Prostate gland (tissue), 2 donors: ENCODE results near the gene CFAP45. TPM values are rescaled to one million over a fixed set of nuclear protein-coding genes. Genes with fewer than 3 reads are reported as not detected.

Source experiments
- DNase-seq: peaks from one replicate; pipeline ENCODE4 v3.0.0-alpha.2; 2019; ENCODE audit warnings: low spot score
- H3K27ac ChIP-seq, 2 donors: fragments of 200-600 bp; sonication (generic); 2 replicates each; pipeline ENCODE4 v1.5.1; 2017 to 2019
- H3K27me3 ChIP-seq: fragments of 200-600 bp; sonication (generic); replicated peaks from 2 replicates; pipeline ENCODE4 v1.5.1; 2019; ENCODE audit not compliant: insufficient read depth
- H3K36me3 ChIP-seq, 2 donors: fragments of 200-600 bp; sonication (generic); 1 replicate in 1 of 2; 2 replicates in 1 of 2; pipeline versions ENCODE4 v1.5.1 to v1.8.1; 2017 to 2019
- H3K4me1 ChIP-seq: fragments of 200-600 bp; sonication (generic); replicated peaks from 2 replicates; pipeline ENCODE4 v1.5.1; 2019
- H3K4me3 ChIP-seq, 2 donors: fragments of 200-600 bp; sonication (generic); 2 replicates each; pipeline ENCODE4 v1.5.1; 2017 to 2019
- H3K9me3 ChIP-seq: fragments of 200-600 bp; sonication (generic); 2 replicates; pipeline ENCODE4 v1.5.1; 2017
- CTCF ChIP-seq, 4 experiments: fragments of 200-600 bp in 2 of 4; fragments of 450-650 bp in 2 of 4; sonication (generic) in 2 of 4; IDR thresholded peaks; 1 replicate in 3 of 4; 2 replicates in 1 of 4; pipeline ENCODE4 v1.5.1; 2016 to 2019; ENCODE audit warnings: antibody characterized with exemption in 4 of 4, mild to moderate bottlenecking in 2 of 4, moderate library complexity in 2 of 4
- POLR2A ChIP-seq: fragments of 450-650 bp; IDR thresholded peaks from one replicate; pipeline ENCODE4 v1.6.1; 2016; ENCODE audit warnings: antibody characterized with exemption, mild to moderate bottlenecking
- POLR2AphosphoS5 ChIP-seq: sonication (generic); formaldehyde crosslinking; IDR thresholded peaks from one replicate; pipeline ENCODE4 v1.6.1; 2017; ENCODE audit warnings: antibody characterized with exemption
- whole genome bisulfite sequencing: methylation state at CpG from one replicate; pipeline ENCODE4 v1.1.5; 2018; 5-methylcytosine and 5-hydroxymethylcytosine counted together
- intact Hi-C: fragments of 100-400 bp; cut with DNase I; formaldehyde crosslinking; loops from one replicate; pipeline ENCODE4 v1.14.2; 2022
- total RNA-seq, 2 donors: library from RNA; depleted of rRNA; stranded (reverse); fragments of >200 nt; gene quantifications; one replicate each; pipeline ENCODE4 v1.1.0, GENCODE V29; 2016

Gene CFAP45
- total RNA-seq, 2 donors from 2014 or later: 2.6 TPM; not detected in 1

GRCh38 chr1:159862031-159862430 lies 37.9 kb downstream of the CFAP45 start:
- TF ChIP-seq POLR2A (no peak), CTCF (IDR thresholded peaks at IDR 0.05) (no peak), POLR2AphosphoS5 (no peak)
- Histone ChIP-seq H3K27me3 (no peaks in the 10 kb centered on the region), H3K4me3 (no peak overlapping the region), H3K4me1 (no peaks in the 10 kb centered on the region), H3K9me3 (no peaks in the 10 kb centered on the region), H3K36me3 (no peaks in the 10 kb centered on the region), H3K27ac (no peak overlapping the region)
- intact Hi-C loops: no loop called here
- no peak for DNase-seq
- 78% methylated on average over 5 of the region's 5 CpGs for WGBS

GRCh38 chr1:159861218-159861617 lies 38.7 kb downstream of the CFAP45 start:
- 82% methylated on average over 8 of the region's 8 CpGs for WGBS
- no peak for DNase-seq
- intact Hi-C loops: no loop called here

DNA sequence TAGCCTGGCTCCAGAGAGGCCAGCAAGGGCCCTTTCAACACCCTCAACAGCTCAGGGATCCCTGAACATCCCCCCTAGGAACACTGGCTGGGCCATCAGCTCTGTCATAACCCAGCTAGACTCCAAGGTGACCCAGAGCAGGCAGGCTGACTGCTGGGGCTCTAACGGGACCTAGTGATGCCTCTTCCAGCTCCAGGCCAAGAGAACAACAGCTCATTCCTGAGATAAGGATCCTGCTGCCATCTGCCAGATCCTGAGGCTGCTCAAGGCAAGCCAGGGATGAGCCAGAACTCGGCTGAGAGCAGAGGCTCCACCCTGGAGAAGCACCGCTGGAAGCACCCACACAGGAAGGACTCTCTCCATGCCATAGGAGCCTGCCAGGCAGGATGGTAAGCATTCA lies 39.5 kb downstream of the CFAP45 start:
- Histone ChIP-seq H3K27ac (no peak overlapping the region), H3K36me3 (no peaks in the 10 kb centered on the region), H3K27me3 (no peaks in the 10 kb centered on the region), H3K9me3 (no peaks in the 10 kb centered on the region), H3K4me3 (no peak overlapping the region), H3K4me1 (no peaks in the 10 kb centered on the region)
- no peak for DNase-seq
- no peak for TF ChIP-seq POLR2AphosphoS5
- no peak for TF ChIP-seq POLR2A
- TF ChIP-seq CTCF (IDR thresholded peaks at IDR 0.05): no peak
- 29% methylated on average over 3 of the region's 3 CpGs for WGBS
- intact Hi-C loops: no loop called here

More at GRCh38 chr1:159861218-159861617, 38.7 kb downstream of the CFAP45 start:
- Histone ChIP-seq H3K27me3 (no peaks in the 10 kb centered on the region), H3K4me1 (no peaks in the 10 kb centered on the region), H3K9me3 (no peaks in the 10 kb centered on the region), H3K4me3 (no peak overlapping the region), H3K27ac (no peak overlapping the region), H3K36me3 (no peaks in the 10 kb centered on the region)
- TF ChIP-seq POLR2AphosphoS5 (no peak), POLR2A (no peak), CTCF (IDR thresholded peaks at IDR 0.05) (no peak)

DNA sequence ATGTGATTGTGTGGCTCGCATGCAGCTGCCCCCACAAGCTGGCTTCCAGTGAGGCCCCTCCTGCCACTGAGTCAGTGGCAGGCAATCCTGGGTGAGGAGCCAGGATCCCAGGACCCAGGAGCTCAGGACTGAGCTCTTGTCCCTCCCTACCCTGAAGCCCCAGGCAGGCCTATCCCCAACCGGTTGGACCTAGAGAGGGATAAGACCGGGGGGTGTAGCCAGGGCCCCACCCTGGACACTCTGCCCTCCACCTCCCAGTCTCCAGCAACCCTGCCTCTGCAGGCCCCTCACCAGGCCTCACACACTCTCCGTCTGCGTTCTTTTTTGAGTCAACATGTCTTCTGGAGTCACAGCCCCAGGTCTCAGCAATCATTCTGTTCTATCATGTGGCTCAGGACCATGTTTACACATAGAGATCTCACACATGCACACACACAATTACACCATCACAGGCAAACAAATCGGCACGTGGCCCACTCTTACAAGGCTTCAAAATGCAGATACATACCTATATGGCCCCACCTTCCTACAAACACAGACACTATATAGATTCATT lies 40.1 kb downstream of the CFAP45 start:
- H3K36me3 ChIP-seq: no peaks in the 10 kb centered on the region
- no peak overlapping the region for H3K27ac ChIP-seq
- WGBS: 60% methylated on average over 7 of the region's 7 CpGs
- intact Hi-C loops: loop anchor here (10.0 kb wide), 1 partner anchor 65 kb away; the partner anchor contains the start of gene TAGLN2
- no peaks in the 10 kb centered on the region for H3K9me3 ChIP-seq
- H3K4me1 ChIP-seq: no peaks in the 10 kb centered on the region
- H3K4me3 ChIP-seq: no peak overlapping the region
- TF ChIP-seq CTCF (IDR thresholded peaks at IDR 0.05) (no peak), POLR2AphosphoS5 (no peak), POLR2A (no peak)
- DNase-seq: no peak
- H3K27me3 ChIP-seq: no peaks in the 10 kb centered on the region

DNA sequence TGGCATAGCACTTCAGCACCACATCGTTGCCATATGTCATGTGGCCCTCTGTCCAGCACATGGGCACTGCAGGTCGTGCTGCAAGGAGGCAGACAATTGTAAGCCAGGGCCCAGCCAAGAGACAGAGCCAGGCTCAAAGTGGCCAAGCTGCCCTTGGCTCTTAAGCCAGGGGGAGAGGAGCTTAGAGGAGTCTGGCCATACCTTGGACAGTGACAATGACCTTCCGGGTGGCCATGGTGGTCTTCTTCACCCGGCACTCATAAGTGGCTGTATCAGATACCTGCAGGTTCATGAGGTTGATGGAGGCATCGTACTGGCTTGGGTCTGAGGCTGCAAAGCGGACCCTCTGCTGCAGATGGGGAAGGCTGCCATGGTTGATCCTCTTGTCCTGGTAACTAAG lies 42.1 kb downstream of the CFAP45 start:
- Histone ChIP-seq H3K36me3 (no peaks in the 10 kb centered on the region), H3K27ac (no peak overlapping the region), H3K4me3 (no peak overlapping the region), H3K9me3 (no peaks in the 10 kb centered on the region), H3K27me3 (no peaks in the 10 kb centered on the region), H3K4me1 (no peaks in the 10 kb centered on the region)
- 85% methylated on average over 6 of the region's 6 CpGs for WGBS
- intact Hi-C loops: loop anchor here (10.0 kb wide), 1 partner anchor 67 kb away; the partner anchor contains the start of gene TAGLN2
- no peak for DNase-seq
- no peak for TF ChIP-seq POLR2AphosphoS5
